ENCODE results near the gene PKDREJ. TPM values are rescaled to one million over a fixed set of nuclear protein-coding genes. Genes with fewer than 3 reads are reported as not detected.

PKDREJ gene
- total RNA-seq, 1 experiment from 2014 or later, result not detected

- no peak overlapping the region for H2AFZ ChIP-seq (ENCODE audit: low read depth, low read length, poor library complexity, severe bottlenecking)
- ChIA-PET RAD21 (ENCODE audit: low non-redundant PET in 1 of 2, low total read pairs in 2 of 2, uncharacterized antibody in 2 of 2, unreplicated experiment in 2 of 2) (no interaction called here), POLR2A (no interaction called here), CTCF (no interaction called here)
- H3K9ac ChIP-seq (ENCODE audit: low read length), result no peak overlapping the region
- no peak overlapping the region for H3K27ac ChIP-seq (ENCODE audit: low read depth, low read length)
- no peaks in the 10 kb centered on the region for H3K27me3 ChIP-seq (ENCODE audit: insufficient read depth, low read length)
- no peak for ATAC-seq
- TF ChIP-seq SRF (IDR thresholded peaks at IDR 0.05; ENCODE audit: low read depth) (no peak), YY1 (IDR thresholded peaks at IDR 0.05; ENCODE audit: extremely low read depth, insufficient replicate concordance, low read depth, low read length) (no peak)
- no TSS peak for BruUV-seq (replicated peaks)
- DNase-seq (ENCODE audit: low read depth, low spot score), result no peak
- H3K36me3 ChIP-seq (ENCODE audit: control insufficient read depth in 1 of 2, insufficient read depth in 2 of 2, low read length in 2 of 2), result no peaks in the 10 kb centered on the region
- H3K9me2 ChIP-seq (ENCODE audit: insufficient read depth), result no peaks in the 10 kb centered on the region
- H3K9me3 ChIP-seq (ENCODE audit: control insufficient read depth in 1 of 2, insufficient read depth in 1 of 2, low read depth in 1 of 2, low read length in 2 of 2), result 0 out of 4 replicates have a peak, but pooled peaks cover 0 to 3% of the 10 kb centered on the region in 2 experiments
- intact Hi-C loops (cut with micrococcal nuclease), result no loop called here
- H3K4me2 ChIP-seq (ENCODE audit: low read length), result no peak overlapping the region
- no peaks in the 10 kb centered on the region for H3K79me2 ChIP-seq (ENCODE audit: insufficient read depth, low read length)
- H3K4me3 ChIP-seq (replicated peaks in 1 of 2; ENCODE audit: low read depth in 1 of 2, low read length in 2 of 2), result no peak overlapping the region
- H3K4me1 ChIP-seq (ENCODE audit: control insufficient read depth in 1 of 2, insufficient read depth in 2 of 2, low read length in 2 of 2), result peaks cover 8 to 12% of the 10 kb centered on the region in 2 experiments
- no peaks in the 10 kb centered on the region for H4K20me1 ChIP-seq (ENCODE audit: insufficient read depth)
Observed at GRCh38 chr22:46262449-46263215, 511 bp downstream of the PKDREJ start.

- Histone ChIP-seq H3K4me1 (ENCODE audit: control insufficient read depth in 1 of 2, insufficient read depth in 2 of 2, low read length in 2 of 2) (no peaks in the 10 kb centered on the region), H2AFZ (ENCODE audit: low read depth, low read length, poor library complexity, severe bottlenecking) (no peak overlapping the region), H3K36me3 (ENCODE audit: control insufficient read depth in 1 of 2, insufficient read depth in 2 of 2, low read length in 2 of 2) (no peaks in the 10 kb centered on the region), H3K9me2 (ENCODE audit: insufficient read depth) (no peaks in the 10 kb centered on the region), H3K27ac (ENCODE audit: low read depth, low read length) (no peak overlapping the region), H3K4me2 (ENCODE audit: low read length) (no peak overlapping the region), H3K79me2 (ENCODE audit: insufficient read depth, low read length) (no peaks in the 10 kb centered on the region), H4K20me1 (ENCODE audit: insufficient read depth) (no peaks in the 10 kb centered on the region), H3K9ac (ENCODE audit: low read length) (no peak overlapping the region), H3K4me3 (replicated peaks in 1 of 2; ENCODE audit: low read depth in 1 of 2, low read length in 2 of 2) (no peak overlapping the region), H3K9me3 (ENCODE audit: control insufficient read depth in 1 of 2, insufficient read depth in 1 of 2, low read depth in 1 of 2, low read length in 2 of 2) (0 out of 4 replicates have a peak, but pooled peaks cover 0 to 3% of the 10 kb centered on the region in 2 experiments), H3K27me3 (ENCODE audit: insufficient read depth, low read length) (no peaks in the 10 kb centered on the region)
- ChIA-PET RAD21 (ENCODE audit: low non-redundant PET in 1 of 2, low total read pairs in 2 of 2, uncharacterized antibody in 2 of 2, unreplicated experiment in 2 of 2) (no interaction called here), CTCF (no interaction called here), POLR2A (interaction anchor here (0.7 to 1.4 kb wide), 2 partner anchors 8 to 10 kb away, joined by 3 to 7 read pairs; partner anchors contain the start of genes CDPF1 and TTC38)
- ATAC-seq, result no peak
- intact Hi-C loops (cut with micrococcal nuclease), result no loop called here
- TF ChIP-seq FOSL1 (IDR thresholded peaks at IDR 0.05; ENCODE audit: low read depth) (no peak), SIN3A (IDR thresholded peaks at IDR 0.05; ENCODE audit: low read depth) (no peak), ELF1 (IDR thresholded peaks at IDR 0.05; ENCODE audit: borderline replicate concordance, low read depth) (no peak), POLR2A (IDR thresholded peaks at IDR 0.05; ENCODE audit: borderline replicate concordance, extremely low read depth, insufficient read depth, insufficient read length) (no peak), ZFX (IDR thresholded peaks at IDR 0.05) (no peak), MAX (IDR thresholded peaks at IDR 0.05) (no peak), POLR2AphosphoS5 (IDR thresholded peaks at IDR 0.05; ENCODE audit: low read depth, low read length) (no peak), EGR1 (IDR thresholded peaks at IDR 0.05; ENCODE audit: low read depth) (no peak), YY1 (IDR thresholded peaks at IDR 0.05; ENCODE audit: extremely low read depth, insufficient replicate concordance, low read depth, low read length) (no peak), EZH2phosphoT487 (IDR thresholded peaks at IDR 0.05; ENCODE audit: borderline replicate concordance) (no peak), CEBPB (IDR thresholded peaks at IDR 0.05; ENCODE audit: low read depth) (no peak)
- DNase-seq (ENCODE audit: low read depth, low spot score), result no peak
- BruUV-seq (replicated peaks), result no TSS peak
Observed at GRCh38 chr22:46260038-46260437, 3.1 kb downstream of the PKDREJ start.
